HG03571 (cell line): Measurements from ENCODE around the gene UGT1A1.

Source experiments
- ATAC-seq: cut with Tn5 transposase; IDR thresholded peaks from one replicate; pipeline ENCODE4 v1.9.1; 2021; ENCODE audit not compliant: unreplicated experiment

Gene UGT1A1

GRCh38 chr2:233815861-233816260 is 55.8 kb downstream of the UGT1A1 start:
- no peak for ATAC-seq

- no peak for ATAC-seq
Observed at GRCh38 chr2:233816334-233816733, 56.3 kb downstream of the UGT1A1 start.

- ATAC-seq: no peak
Observed at GRCh38 chr2:233816771-233817170, 56.7 kb downstream of the UGT1A1 start.

GRCh38 chr2:233817361-233817911 is 57.4 kb downstream of the UGT1A1 start:
- ATAC-seq: no peak

- no peak for ATAC-seq
Observed at GRCh38 chr2:233817995-233818638, 58.0 kb downstream of the UGT1A1 start.

GRCh38 chr2:233818639-233819621 is 58.9 kb downstream of the UGT1A1 start:
- ATAC-seq: no peak

- ATAC-seq: no peak
Observed at GRCh38 chr2:233819884-233820773, 60.1 kb downstream of the UGT1A1 start.

- ATAC-seq: no peak
Observed at GRCh38 chr2:233820774-233821105, 60.7 kb downstream of the UGT1A1 start.

- no peak for ATAC-seq
Observed at GRCh38 chr2:233821196-233821595, 61.1 kb downstream of the UGT1A1 start.

- no peak for ATAC-seq
Observed at GRCh38 chr2:233821709-233822100, 61.6 kb downstream of the UGT1A1 start.

- no peak for ATAC-seq
Observed at GRCh38 chr2:233822101-233822771, 62.2 kb downstream of the UGT1A1 start.
